MCF 10A (cell line): ENCODE data around the gene LIMK1. TPM values are rescaled to one million over a fixed set of nuclear protein-coding genes. Genes with fewer than 3 reads are reported as not detected.

Source experiments
- BruUV-seq: library from RNA; stranded (reverse); fragments of 400-500 nt; replicated peaks from 2 replicates; lab custom pipeline; 2021; lab: Mats Ljungman, UMichigan
- CTCF ChIA-PET: fragments of 300-600 bp; sonication (Branson Sonifier 250); formaldehyde crosslinking; extraction: SDS; loops from one replicate; lab custom pipeline; 2021; ENCODE audit warnings: antibody characterized with exemption, inconsistent platforms; lab: Yijun Ruan, JAX
- POLR2A ChIA-PET: fragments of 300-600, 350-650 bp; sonication (Branson Sonifier 250); formaldehyde crosslinking; extraction: SDS; loops from one replicate; lab custom pipeline; 2020; ENCODE audit warnings: antibody characterized with exemption, inconsistent platforms; lab: Yijun Ruan, JAX
- DNase-seq: peaks from one replicate; pipeline ENCODE4 v3.0.0-alpha.2; 2018; ENCODE audit not compliant: unreplicated experiment
- H3K27ac Mint-ChIP-seq: one replicate; pipeline ENCODE4 v1.8.0; 2022; ENCODE audit warnings: mild to moderate bottlenecking, low read depth, mixed read lengths; ENCODE audit not compliant: unreplicated experiment
- H3K27me3 Mint-ChIP-seq: one replicate; pipeline ENCODE4 v1.8.0; 2022; ENCODE audit warnings: mixed read lengths; ENCODE audit not compliant: insufficient read depth, unreplicated experiment
- H3K36me3 Mint-ChIP-seq: one replicate; pipeline ENCODE4 v1.8.0; 2022; ENCODE audit warnings: mild to moderate bottlenecking, moderate library complexity, mixed read lengths; ENCODE audit not compliant: insufficient read depth, unreplicated experiment
- H3K4me1 Mint-ChIP-seq: one replicate; pipeline ENCODE4 v1.8.0; 2022; ENCODE audit warnings: mixed read lengths; ENCODE audit not compliant: insufficient read depth, unreplicated experiment
- H3K4me3 Mint-ChIP-seq: one replicate; pipeline ENCODE4 v1.8.0; 2022; ENCODE audit warnings: mild to moderate bottlenecking, moderate library complexity, mixed read lengths; ENCODE audit not compliant: unreplicated experiment
- H3K9me3 Mint-ChIP-seq: one replicate; pipeline ENCODE4 v1.8.0; 2022; ENCODE audit warnings: mixed read lengths; ENCODE audit not compliant: unreplicated experiment
- CTCF ChIP-seq: fragments of 200-600 bp; IDR thresholded peaks from one replicate; pipeline ENCODE4 v1.8.0; 2022; ENCODE audit warnings: antibody characterized with exemption, mild to moderate bottlenecking; ENCODE audit not compliant: unreplicated experiment
- intact Hi-C: fragments of 100-400 bp; cut with micrococcal nuclease; formaldehyde crosslinking; loops from 2 replicates; pipeline ENCODE4 v1.14.1; 2022
- total RNA-seq: library from RNA; stranded (reverse); gene quantifications from 2 replicates; pipeline ENCODE4 v1.2.3, GENCODE V29; 2022

LIMK1 gene
- total RNA-seq, 1 experiment from 2014 or later = 21.4 TPM

DNA sequence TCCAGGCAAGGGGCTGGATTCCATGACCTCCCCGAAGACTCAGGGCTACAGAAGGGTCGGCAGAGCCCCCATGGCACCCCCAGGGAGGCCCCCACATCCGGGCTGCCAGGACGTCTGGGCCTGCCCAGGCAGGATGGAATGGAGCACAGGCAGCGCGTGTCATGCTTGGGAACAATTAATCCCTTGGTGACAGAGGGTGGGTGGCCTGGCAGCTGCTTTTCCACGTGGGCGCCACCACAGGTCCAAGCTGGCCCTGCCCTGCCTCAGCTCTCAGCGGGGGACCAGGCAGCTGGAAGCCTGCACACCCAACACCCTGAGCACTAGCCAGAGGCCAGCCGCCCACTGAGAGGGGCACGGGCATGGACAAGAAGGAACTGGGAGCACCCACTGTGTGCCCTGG, 44.3 kb upstream of the LIMK1 start:
- no peak overlapping the region for H3K27ac Mint-ChIP-seq
- no peak overlapping the region for H3K4me3 Mint-ChIP-seq
- no TSS peak for BruUV-seq
- H3K4me1 Mint-ChIP-seq = peaks cover 6% of the 10 kb centered on the region
- DNase-seq = peak; percentile 30
- H3K36me3 Mint-ChIP-seq = no peaks in the 10 kb centered on the region
- ChIA-PET CTCF (interaction anchor here (1.3 to 5.2 kb wide), 2 partner anchors 14 to 167 kb away, joined by 3 to 45 read pairs; partner anchors contain the start of gene ELN), POLR2A (no interaction called here)
- no peak for TF ChIP-seq CTCF
- H3K9me3 Mint-ChIP-seq = no peaks in the 10 kb centered on the region
- intact Hi-C loops = no loop called here
- H3K27me3 Mint-ChIP-seq = no peaks in the 10 kb centered on the region

DNA sequence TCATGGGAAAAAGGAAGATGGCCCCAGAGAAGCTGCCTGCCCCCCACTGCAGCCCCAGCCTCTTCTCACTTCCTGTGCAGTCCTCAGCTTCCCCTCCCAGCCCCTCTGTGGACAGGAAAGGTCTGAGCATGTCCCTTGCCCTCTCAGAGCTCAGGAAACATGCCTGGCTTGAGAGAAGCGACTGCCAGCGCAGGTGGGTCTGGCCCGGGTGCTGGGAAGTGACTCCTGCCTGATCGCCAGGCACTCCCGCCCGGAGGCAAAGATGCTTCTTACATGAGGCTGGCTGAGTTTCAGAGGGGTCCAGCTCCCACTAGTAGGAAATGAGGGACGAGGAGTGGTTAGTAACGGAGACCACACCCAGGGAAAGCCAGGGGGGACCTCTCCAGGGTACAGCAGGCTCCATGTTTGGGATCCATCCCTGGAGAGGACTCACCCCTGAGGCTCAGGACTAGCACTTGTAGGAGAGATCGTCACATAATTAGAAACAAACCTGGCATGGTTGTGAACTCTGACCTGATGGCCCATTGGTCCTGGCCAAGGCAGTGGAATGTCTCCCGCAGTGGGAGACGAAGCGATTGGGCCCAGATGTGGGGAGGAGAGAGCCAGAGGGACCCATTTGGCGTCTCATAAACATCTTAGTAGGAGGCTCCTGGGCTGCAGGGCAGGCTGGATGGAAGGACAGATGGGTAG, 43.4 kb upstream of the LIMK1 start:
- no peak overlapping the region for H3K4me3 Mint-ChIP-seq
- CTCF ChIA-PET = interaction anchor here (5.2 kb wide), 1 partner anchor 14 kb away, joined by 45 read pairs; the partner anchor contains the start of gene ELN

GRCh38 chr7:74040791-74041520, 42.6 kb upstream of the LIMK1 start:
- Mint-ChIP-seq H3K9me3 (no peaks in the 10 kb centered on the region), H3K4me3 (no peak overlapping the region), H3K4me1 (peaks cover 6% of the 10 kb centered on the region), H3K27me3 (no peaks in the 10 kb centered on the region), H3K36me3 (no peaks in the 10 kb centered on the region), H3K27ac (no peak overlapping the region)
- intact Hi-C loops = no loop called here
- no peak for DNase-seq
- TF ChIP-seq CTCF = no peak
- no TSS peak for BruUV-seq
- ChIA-PET CTCF (interaction anchor here (0.6 to 5.2 kb wide), 3 partner anchors 15 to 361 kb away, joined by 3 to 45 read pairs (median 3); partner anchors contain the start of gene ELN), POLR2A (no interaction called here)

More for the DNA sequence above, 43.4 kb upstream of the LIMK1 start:
- no TSS peak for BruUV-seq
- no peaks in the 10 kb centered on the region for H3K36me3 Mint-ChIP-seq
- POLR2A ChIA-PET = no interaction called here
- intact Hi-C loops = no loop called here
- H3K27ac Mint-ChIP-seq = no peak overlapping the region
- no peak for TF ChIP-seq CTCF
- H3K27me3 Mint-ChIP-seq = no peaks in the 10 kb centered on the region
- H3K4me1 Mint-ChIP-seq = peaks cover 6% of the 10 kb centered on the region
- no peak for DNase-seq
- no peaks in the 10 kb centered on the region for H3K9me3 Mint-ChIP-seq
